Measurements from ENCODE around the gene ARHGAP11A.
A peak's percentile ranks its signal among the peaks of the same experiment; 100 is the strongest.

Gene ARHGAP11A

GRCh38 chr15:32637704-32638103, 22.4 kb downstream of the ARHGAP11A start:
- no peak overlapping the region for H4K91ac ChIP-seq (ENCODE audit: low read length)
- no peak overlapping the region for H2BK15ac ChIP-seq (ENCODE audit: low read depth, poor library complexity, severe bottlenecking)
- H4K8ac ChIP-seq (ENCODE audit: low read length), result no peak overlapping the region
- H3K4me1 ChIP-seq (ENCODE audit: control insufficient read depth, insufficient read depth, low read depth, low read length), result peaks cover 3% of the 10 kb centered on the region
- no peak overlapping the region for H2BK5ac ChIP-seq (ENCODE audit: low read depth, low read length, poor library complexity, severe bottlenecking)
- H2BK12ac ChIP-seq (ENCODE audit: low read length in 2 of 2), result no peak overlapping the region
- no peak overlapping the region for H2AFZ ChIP-seq (ENCODE audit: low read depth, low read length)
- H3K79me1 ChIP-seq (replicated peaks; ENCODE audit: low read length, poor library complexity, severe bottlenecking), result peaks cover 3% of the 10 kb centered on the region
- H3K36me3 ChIP-seq (ENCODE audit: control insufficient read depth in 1 of 2, insufficient read depth in 2 of 2, low read depth in 1 of 2, low read length in 2 of 2), result peaks cover 0 to 32% of the 10 kb centered on the region in 2 experiments
- no peaks in the 10 kb centered on the region for H3K9me3 ChIP-seq (ENCODE audit: control insufficient read depth, low read length)
- no peak overlapping the region for H3K23ac ChIP-seq (ENCODE audit: low read length in 2 of 2)
- WGBS, result no CpG with 5 or more reads among the region's 1 CpG
- H3K27ac ChIP-seq (ENCODE audit: low read length, poor library complexity, severe bottlenecking), result no peak overlapping the region
- H3K4me2 ChIP-seq (ENCODE audit: low read length, poor library complexity, severe bottlenecking), result no peak overlapping the region
- H3K4ac ChIP-seq (ENCODE audit: low read depth in 1 of 2, low read length in 2 of 2), result no peak overlapping the region
- H3K9ac ChIP-seq (ENCODE audit: low read length), result no peak overlapping the region
- no peak for DNase-seq
- H2BK120ac ChIP-seq (ENCODE audit: low read depth, low read length), result no peak overlapping the region
- no peak overlapping the region for H3K14ac ChIP-seq (ENCODE audit: low read length in 2 of 2)
- H3K27me3 ChIP-seq (ENCODE audit: control insufficient read depth in 1 of 2, insufficient read depth in 1 of 2, low read length in 2 of 2), result no peaks in the 10 kb centered on the region
- no peak overlapping the region for H2AK5ac ChIP-seq (ENCODE audit: low read length, severe bottlenecking)
- H3K4me3 ChIP-seq (ENCODE audit: insufficient read depth in 1 of 2, low read depth in 1 of 2, low read length in 2 of 2), result no peak overlapping the region
- H3K18ac ChIP-seq (ENCODE audit: low read depth in 1 of 2, low read length in 2 of 2), result no peak overlapping the region

DNA sequence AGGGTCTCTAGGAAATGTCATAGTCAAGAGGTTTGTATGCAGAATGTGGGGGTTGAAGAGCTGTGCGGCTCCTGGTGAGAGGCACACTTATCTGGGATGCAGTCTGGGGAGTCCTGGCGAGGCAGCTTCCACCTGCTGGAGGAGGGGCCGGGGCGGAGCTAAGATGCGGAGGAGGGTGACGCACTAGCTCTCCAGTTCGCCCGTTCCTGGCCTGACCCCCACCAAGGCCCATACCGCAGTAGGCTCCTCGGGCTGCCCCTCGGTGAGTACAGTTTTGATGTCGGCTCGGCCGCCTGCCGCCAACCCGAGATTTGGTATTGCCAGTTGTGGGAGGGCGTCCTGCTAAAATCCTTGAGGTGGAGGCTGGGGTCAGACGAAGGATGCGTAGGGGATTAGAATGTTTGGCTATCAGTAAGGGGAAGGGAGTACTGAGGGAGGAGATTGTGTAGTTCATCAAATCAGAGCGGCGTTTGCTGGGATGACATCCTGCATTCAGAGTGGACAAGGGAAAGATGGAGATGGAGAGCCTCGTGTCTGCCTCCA, 26.3 kb downstream of the ARHGAP11A start, which contains the start of gene SCG5:
Gene SCG5, plus strand, starts transcription at position 194 of the 543 bp plus-strand sequence. CDS start 1,883 bp downstream, outside the sequence.
- H3K9me3 ChIP-seq (ENCODE audit: control insufficient read depth, low read length), result no peaks in the 10 kb centered on the region
- peak within 1 kb of the TSS; percentile 91 for H4K8ac ChIP-seq (ENCODE audit: low read length)
- peak within 1 kb of the TSS in 1 of 2 experiments; percentile 41 for H3K18ac ChIP-seq (ENCODE audit: low read depth in 1 of 2, low read length in 2 of 2)
- no peak within 1 kb of the TSS for H2BK12ac ChIP-seq (ENCODE audit: low read length in 2 of 2)
- H2BK120ac ChIP-seq (ENCODE audit: low read depth, low read length), result no peak within 1 kb of the TSS
- 52% methylated on average over 22 of the region's 22 CpGs for WGBS
- H3K14ac ChIP-seq (ENCODE audit: low read length in 2 of 2), result no peak within 1 kb of the TSS
- H2BK15ac ChIP-seq (ENCODE audit: low read depth, poor library complexity, severe bottlenecking), result no peak within 1 kb of the TSS
- peak within 1 kb of the TSS; percentile 40 to 75 for H3K4me3 ChIP-seq (ENCODE audit: insufficient read depth in 1 of 2, low read depth in 1 of 2, low read length in 2 of 2)
- H3K4me2 ChIP-seq (ENCODE audit: low read length, poor library complexity, severe bottlenecking), result peak within 1 kb of the TSS; percentile 12
- H2AK5ac ChIP-seq (ENCODE audit: low read length, severe bottlenecking), result peak within 1 kb of the TSS; percentile 50
- H3K4me1 ChIP-seq (ENCODE audit: control insufficient read depth, insufficient read depth, low read depth, low read length), result peaks cover 5% of the 10 kb centered on the region
- H3K36me3 ChIP-seq (ENCODE audit: control insufficient read depth in 1 of 2, insufficient read depth in 2 of 2, low read depth in 1 of 2, low read length in 2 of 2), result peaks cover 0 to 11% of the 10 kb centered on the region in 2 experiments
- peak within 1 kb of the TSS; percentile 82 for H3K9ac ChIP-seq (ENCODE audit: low read length)
- no peak within 1 kb of the TSS for H3K27ac ChIP-seq (ENCODE audit: low read length, poor library complexity, severe bottlenecking)
- H3K79me1 ChIP-seq (replicated peaks; ENCODE audit: low read length, poor library complexity, severe bottlenecking), result no peaks in the 10 kb centered on the region
- peak within 1 kb of the TSS; percentile 78 for H4K91ac ChIP-seq (ENCODE audit: low read length)
- H2BK5ac ChIP-seq (ENCODE audit: low read depth, low read length, poor library complexity, severe bottlenecking), result no peak within 1 kb of the TSS
- H3K4ac ChIP-seq (ENCODE audit: low read depth in 1 of 2, low read length in 2 of 2), result no peak within 1 kb of the TSS
- H3K23ac ChIP-seq (ENCODE audit: low read length in 2 of 2), result no peak within 1 kb of the TSS
- DNase-seq, result no peak
- H2AFZ ChIP-seq (ENCODE audit: low read depth, low read length), result no peak within 1 kb of the TSS
- no peaks in the 10 kb centered on the region for H3K27me3 ChIP-seq (ENCODE audit: control insufficient read depth in 1 of 2, insufficient read depth in 1 of 2, low read length in 2 of 2)

GRCh38 chr15:32642667-32643435, 27.5 kb downstream of the ARHGAP11A start:
- no peaks in the 10 kb centered on the region for H3K27me3 ChIP-seq (ENCODE audit: control insufficient read depth in 1 of 2, insufficient read depth in 1 of 2, low read length in 2 of 2)
- H2BK15ac ChIP-seq (ENCODE audit: low read depth, poor library complexity, severe bottlenecking), result no peak overlapping the region
- H2AFZ ChIP-seq (ENCODE audit: low read depth, low read length), result peak overlapping the region; percentile 64
- peak; percentile 41 for DNase-seq
- H2BK12ac ChIP-seq (ENCODE audit: low read length in 2 of 2), result no peak overlapping the region
- H3K36me3 ChIP-seq (ENCODE audit: control insufficient read depth in 1 of 2, insufficient read depth in 2 of 2, low read depth in 1 of 2, low read length in 2 of 2), result no peaks in the 10 kb centered on the region
- H3K14ac ChIP-seq (ENCODE audit: low read length in 2 of 2), result no peak overlapping the region
- H3K79me1 ChIP-seq (replicated peaks; ENCODE audit: low read length, poor library complexity, severe bottlenecking), result no peaks in the 10 kb centered on the region
- H3K9me3 ChIP-seq (ENCODE audit: control insufficient read depth, low read length), result no peaks in the 10 kb centered on the region
- WGBS, result 52% methylated on average over 5 of the region's 5 CpGs
- H3K4me2 ChIP-seq (ENCODE audit: low read length, poor library complexity, severe bottlenecking), result peak overlapping the region; percentile 1
- H3K27ac ChIP-seq (ENCODE audit: low read length, poor library complexity, severe bottlenecking), result no peak overlapping the region
- peak overlapping the region; percentile 17 for H4K8ac ChIP-seq (ENCODE audit: low read length)
- H3K18ac ChIP-seq (ENCODE audit: low read depth in 1 of 2, low read length in 2 of 2), result peak overlapping the region in 1 of 2 experiments; percentile 56
- no peak overlapping the region for H3K23ac ChIP-seq (ENCODE audit: low read length in 2 of 2)
- no peak overlapping the region for H3K4ac ChIP-seq (ENCODE audit: low read depth in 1 of 2, low read length in 2 of 2)
- no peak overlapping the region for H3K9ac ChIP-seq (ENCODE audit: low read length)
- no peak overlapping the region for H2BK5ac ChIP-seq (ENCODE audit: low read depth, low read length, poor library complexity, severe bottlenecking)
- H3K4me3 ChIP-seq (ENCODE audit: insufficient read depth in 1 of 2, low read depth in 1 of 2, low read length in 2 of 2), result no peak overlapping the region
- H2AK5ac ChIP-seq (ENCODE audit: low read length, severe bottlenecking), result peak overlapping the region; percentile 50
- peaks cover 5% of the 10 kb centered on the region for H3K4me1 ChIP-seq (ENCODE audit: control insufficient read depth, insufficient read depth, low read depth, low read length)
- H4K91ac ChIP-seq (ENCODE audit: low read length), result no peak overlapping the region
- H2BK120ac ChIP-seq (ENCODE audit: low read depth, low read length), result no peak overlapping the region

DNA sequence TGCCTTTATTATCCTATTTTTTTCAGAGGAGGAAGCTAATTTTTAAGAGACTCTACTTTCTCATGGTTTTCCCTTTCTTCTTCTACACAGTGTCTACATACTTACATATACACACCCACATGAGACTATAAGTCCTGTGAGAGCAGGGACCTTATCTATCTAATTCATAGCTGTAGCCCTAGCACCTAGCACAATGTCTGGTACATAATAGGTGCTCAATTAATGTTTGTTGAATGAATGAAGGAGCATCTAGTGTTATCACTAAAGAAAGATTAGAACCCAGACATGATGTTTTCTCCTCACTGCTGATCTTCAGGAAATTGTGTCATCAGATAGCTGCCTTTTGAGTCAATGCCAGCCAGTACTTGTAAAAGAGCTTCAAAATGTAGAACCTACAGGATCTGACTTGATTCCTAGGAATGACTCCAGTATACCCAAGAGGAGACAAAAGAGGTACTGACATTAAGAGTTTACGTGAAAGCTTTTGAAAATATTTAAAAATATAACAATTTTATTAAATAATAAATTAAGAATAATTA, 28.7 kb downstream of the ARHGAP11A start:
- H3K4me2 ChIP-seq (ENCODE audit: low read length, poor library complexity, severe bottlenecking), result no peak overlapping the region
- H3K79me1 ChIP-seq (replicated peaks; ENCODE audit: low read length, poor library complexity, severe bottlenecking), result peaks cover 2% of the 10 kb centered on the region
- no peak overlapping the region for H2AK5ac ChIP-seq (ENCODE audit: low read length, severe bottlenecking)
- H3K27ac ChIP-seq (ENCODE audit: low read length, poor library complexity, severe bottlenecking), result no peak overlapping the region
- H2BK120ac ChIP-seq (ENCODE audit: low read depth, low read length), result no peak overlapping the region
- no peaks in the 10 kb centered on the region for H3K27me3 ChIP-seq (ENCODE audit: control insufficient read depth in 1 of 2, insufficient read depth in 1 of 2, low read length in 2 of 2)
- no peak overlapping the region for H2AFZ ChIP-seq (ENCODE audit: low read depth, low read length)
- peak; percentile 29 for DNase-seq
- WGBS, result no CpG with 5 or more reads among the region's 1 CpG
- H3K36me3 ChIP-seq (ENCODE audit: control insufficient read depth in 1 of 2, insufficient read depth in 2 of 2, low read depth in 1 of 2, low read length in 2 of 2), result no peaks in the 10 kb centered on the region
- no peak overlapping the region for H3K9ac ChIP-seq (ENCODE audit: low read length)
- H2BK15ac ChIP-seq (ENCODE audit: low read depth, poor library complexity, severe bottlenecking), result no peak overlapping the region
- H2BK12ac ChIP-seq (ENCODE audit: low read length in 2 of 2), result no peak overlapping the region
- H3K23ac ChIP-seq (ENCODE audit: low read length in 2 of 2), result no peak overlapping the region
- H3K4me1 ChIP-seq (ENCODE audit: control insufficient read depth, insufficient read depth, low read depth, low read length), result peaks cover 5% of the 10 kb centered on the region
- no peak overlapping the region for H3K4ac ChIP-seq (ENCODE audit: low read depth in 1 of 2, low read length in 2 of 2)
- no peak overlapping the region for H3K4me3 ChIP-seq (ENCODE audit: insufficient read depth in 1 of 2, low read depth in 1 of 2, low read length in 2 of 2)
- H3K14ac ChIP-seq (ENCODE audit: low read length in 2 of 2), result no peak overlapping the region
- H4K8ac ChIP-seq (ENCODE audit: low read length), result no peak overlapping the region
- H3K18ac ChIP-seq (ENCODE audit: low read depth in 1 of 2, low read length in 2 of 2), result no peak overlapping the region
- no peaks in the 10 kb centered on the region for H3K9me3 ChIP-seq (ENCODE audit: control insufficient read depth, low read length)
- no peak overlapping the region for H2BK5ac ChIP-seq (ENCODE audit: low read depth, low read length, poor library complexity, severe bottlenecking)
- no peak overlapping the region for H4K91ac ChIP-seq (ENCODE audit: low read length)

Measured in mesenchymal stem cell (in vitro differentiated cells and primary cell).